DMS153 treated with DMSO at 0.1 percent for 48 hours (cell line): Measurements from ENCODE around the gene MAP4.
"Not testable (repeated sequence)": the region's sequence is repeated elsewhere in the genome, so short reads cannot be mapped to it uniquely, and the experiment has no call there.

ENCODE experiments used
- DNase-seq: peaks from one replicate; lab custom pipeline; 2025; ENCODE audit not compliant: unreplicated experiment; lab: John Stamatoyannopoulos, UW

MAP4 gene

GRCh38 chr3:47897954-47898353 lies 118.3 kb downstream of the MAP4 start:
- no peak for DNase-seq

GRCh38 chr3:47896736-47897135 lies 119.5 kb downstream of the MAP4 start:
- DNase-seq: no peak

GRCh38 chr3:47895241-47895640 lies 121.0 kb downstream of the MAP4 start:
- no peak for DNase-seq

- DNase-seq: no peak
Measured at GRCh38 chr3:47892286-47893040, 123.8 kb downstream of the MAP4 start.

GRCh38 chr3:47891613-47892005 lies 124.6 kb downstream of the MAP4 start:
- no peak for DNase-seq

GRCh38 chr3:47890828-47891612 lies 125.2 kb downstream of the MAP4 start:
- no peak for DNase-seq

GRCh38 chr3:47890126-47890827 lies 125.9 kb downstream of the MAP4 start:
- no peak for DNase-seq

GRCh38 chr3:47888986-47889757 lies 127.0 kb downstream of the MAP4 start:
- no peak for DNase-seq

GRCh38 chr3:47887991-47888390 lies 128.2 kb downstream of the MAP4 start:
- DNase-seq: not testable (repeated sequence)

- no peak for DNase-seq
Measured at GRCh38 chr3:47885168-47885567, 131.0 kb downstream of the MAP4 start.

GRCh38 chr3:47884603-47885002 lies 131.6 kb downstream of the MAP4 start:
- DNase-seq: no peak

GRCh38 chr3:47882338-47882737 lies 133.9 kb downstream of the MAP4 start:
- no peak for DNase-seq

- no peak for DNase-seq
Measured at GRCh38 chr3:47877719-47878118, 138.5 kb downstream of the MAP4 start.

- DNase-seq: no peak
Measured at GRCh38 chr3:47877290-47877689, 138.9 kb downstream of the MAP4 start.

- no peak for DNase-seq
Measured at GRCh38 chr3:47874913-47875312, 141.3 kb downstream of the MAP4 start.

- no peak for DNase-seq
Measured at GRCh38 chr3:47874438-47874837, 141.8 kb downstream of the MAP4 start.

GRCh38 chr3:47872916-47873315 lies 143.3 kb downstream of the MAP4 start:
- DNase-seq: no peak

- no peak for DNase-seq
Measured at GRCh38 chr3:47871389-47871788, 144.8 kb downstream of the MAP4 start.

GRCh38 chr3:47870702-47871260 lies 145.4 kb downstream of the MAP4 start:
- DNase-seq: no peak

GRCh38 chr3:47870156-47870555 lies 146.1 kb downstream of the MAP4 start:
- no peak for DNase-seq

GRCh38 chr3:47868306-47868705 lies 147.9 kb downstream of the MAP4 start:
- DNase-seq: no peak
